Erythroblast (primary cell): ENCODE data around the gene GUK1.
"Not testable (repeated sequence)": the region's sequence is repeated elsewhere in the genome, so short reads cannot be mapped to it uniquely, and the experiment has no call there.

Experiments used
- GATA1 ChIP-seq: IDR thresholded peaks from 2 replicates; pipeline ENCODE4 v1.6.1; 2011; ENCODE audit warnings: low read depth, mild to moderate bottlenecking, control low read depth, low read length, moderate library complexity
- POLR2A ChIP-seq: IDR thresholded peaks from 2 replicates; pipeline ENCODE4 v1.6.1; 2011; ENCODE audit warnings: mild to moderate bottlenecking, low read length

- TF ChIP-seq POLR2A, GATA1: not testable (repeated sequence)
These were observed 28.8 kb upstream of the GUK1 start for GRCh38 chr1:228111315-228111714.
